Activated CD8-positive, alpha-beta T cell treated with anti-CD3 and anti-CD28 coated beads for 36 hours (primary cell): ENCODE measurements around the gene CBX7. TPM values are rescaled to one million over a fixed set of nuclear protein-coding genes. Genes with fewer than 3 reads are reported as not detected.

Experiments used
- ATAC-seq: fragments of 200-7000 bp; cut with Tn5 transposase; one replicate; pipeline ENCODE4 v1.10.0; 2021; ENCODE audit warnings: mild to moderate bottlenecking, moderate library complexity
- CTCF ChIA-PET: fragments of 350-600 bp; sonication (Branson Sonifier 250); formaldehyde crosslinking; loops from one replicate; lab custom pipeline; 2021; ENCODE audit warnings: antibody characterized with exemption; lab: Charles Lee
- POLR2A ChIA-PET: fragments of 350-600 bp; sonication (Branson Sonifier 250); formaldehyde crosslinking; loops from one replicate; lab custom pipeline; 2021; ENCODE audit warnings: antibody characterized with exemption; lab: Charles Lee
- DNase-seq: peaks from one replicate; pipeline ENCODE4 v3.0.0-alpha.2; 2020
- H3K27ac Mint-ChIP-seq: one replicate; pipeline ENCODE4 v1.8.0; 2021; ENCODE audit warnings: mild to moderate bottlenecking, mixed read lengths
- H3K27me3 Mint-ChIP-seq: one replicate; pipeline ENCODE4 v1.8.0; 2021; ENCODE audit warnings: mixed read lengths
- H3K36me3 Mint-ChIP-seq: one replicate; pipeline ENCODE4 v1.8.0; 2021; ENCODE audit warnings: low read depth, mixed read lengths
- H3K4me1 Mint-ChIP-seq: one replicate; pipeline ENCODE4 v1.8.0; 2021; ENCODE audit warnings: low read depth, mixed read lengths
- H3K4me3 Mint-ChIP-seq: one replicate; pipeline ENCODE4 v1.8.0; 2021; ENCODE audit warnings: mild to moderate bottlenecking, moderate library complexity, mixed read lengths
- H3K9me3 Mint-ChIP-seq: one replicate; pipeline ENCODE4 v1.8.0; 2021; ENCODE audit warnings: mixed read lengths
- CTCF ChIP-seq: fragments of 200-600 bp; IDR thresholded peaks from one replicate; pipeline ENCODE4 v1.8.0; 2022; ENCODE audit warnings: antibody characterized with exemption, mild to moderate bottlenecking
- intact Hi-C: fragments of 100-400 bp; cut with micrococcal nuclease; formaldehyde crosslinking; loops from one replicate; pipeline ENCODE4 v1.10.0; 2022
- total RNA-seq, 2 experiments: library from RNA; stranded (reverse); gene quantifications; one replicate each; pipeline ENCODE4 v1.2.3, GENCODE V29; 2021

Gene CBX7
- total RNA-seq, 2 experiments from 2014 or later = 23.6 to 25.0 TPM

DNA sequence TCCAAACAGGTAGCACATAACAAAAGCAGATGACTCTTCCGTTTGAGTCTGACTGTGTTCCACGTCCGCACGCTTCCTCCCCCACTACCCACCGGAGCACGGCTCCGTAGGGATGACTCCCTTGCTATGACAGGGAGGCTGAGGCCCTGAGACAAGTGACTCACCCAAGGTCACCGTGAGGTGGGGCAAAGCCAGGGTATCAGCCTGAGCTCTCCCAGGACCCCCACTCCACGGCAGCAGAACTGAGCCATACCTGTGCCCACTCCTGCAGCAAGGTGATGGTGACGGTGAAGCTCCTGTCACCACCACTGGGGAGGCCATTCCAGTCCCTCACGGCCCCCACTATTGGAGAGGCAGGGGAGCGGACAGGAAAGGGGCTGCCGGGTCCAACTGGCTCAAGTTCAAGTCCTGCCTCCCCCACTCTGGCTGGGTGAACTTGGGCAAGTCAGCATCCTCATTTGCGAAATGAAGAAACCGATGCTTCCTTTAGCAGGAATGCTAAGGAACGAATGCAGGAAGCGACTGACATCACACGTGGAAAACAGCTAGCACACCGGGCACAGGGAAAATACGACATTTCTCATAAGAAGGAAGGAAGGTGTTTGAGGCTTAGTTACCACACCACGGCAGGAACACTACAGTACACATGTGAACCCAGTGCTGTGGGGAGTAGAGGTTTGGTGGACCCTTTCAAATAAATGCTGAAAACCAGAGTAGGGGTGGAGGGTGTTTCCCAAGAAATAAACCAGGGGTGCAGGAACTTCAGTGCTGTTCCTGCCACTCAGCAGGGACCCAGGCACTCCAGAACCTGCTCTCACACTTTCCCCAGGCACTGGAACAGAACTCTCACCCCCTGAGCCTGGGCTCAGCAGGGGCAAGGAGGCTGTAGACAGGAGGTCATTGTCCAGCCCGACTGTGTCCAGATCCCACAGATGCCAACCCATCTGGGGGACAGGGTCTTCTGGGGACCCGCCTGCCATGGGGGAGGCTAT is 32.4 kb upstream of the CBX7 start:
- no peak overlapping the region for H3K27ac Mint-ChIP-seq
- no peaks in the 10 kb centered on the region for H3K9me3 Mint-ChIP-seq
- DNase-seq = no peak
- intact Hi-C loops = no loop called here
- ChIA-PET POLR2A (interaction anchor here (1.8 kb wide), 1 partner anchor 134 kb away, joined by 4 read pairs; the partner anchor contains the start of gene RPL3), CTCF (interaction anchor here (1.6 kb wide), 1 partner anchor 14 kb away, joined by 7 read pairs; no protein-coding TSS in a partner anchor)
- no peaks in the 10 kb centered on the region for H3K36me3 Mint-ChIP-seq
- no peak for TF ChIP-seq CTCF
- no peak for ATAC-seq
- no peaks in the 10 kb centered on the region for H3K4me1 Mint-ChIP-seq
- H3K4me3 Mint-ChIP-seq = no peak overlapping the region
- H3K27me3 Mint-ChIP-seq = no peaks in the 10 kb centered on the region

GRCh38 chr22:39183991-39184585 is 31.6 kb upstream of the CBX7 start:
- Mint-ChIP-seq H3K27me3 (no peaks in the 10 kb centered on the region), H3K36me3 (no peaks in the 10 kb centered on the region), H3K4me3 (no peak overlapping the region), H3K9me3 (no peaks in the 10 kb centered on the region), H3K4me1 (no peaks in the 10 kb centered on the region), H3K27ac (no peak overlapping the region)
- ATAC-seq (no peak), DNase-seq (no peak)
- ChIA-PET POLR2A (interaction anchor here (1.8 kb wide), 1 partner anchor 135 kb away, joined by 4 read pairs; the partner anchor contains the start of gene RPL3), CTCF (interaction anchor here (3.0 kb wide), 1 partner anchor 13 kb away, joined by 20 read pairs; no protein-coding TSS in a partner anchor)
- no peak for TF ChIP-seq CTCF
- intact Hi-C loops = no loop called here

DNA sequence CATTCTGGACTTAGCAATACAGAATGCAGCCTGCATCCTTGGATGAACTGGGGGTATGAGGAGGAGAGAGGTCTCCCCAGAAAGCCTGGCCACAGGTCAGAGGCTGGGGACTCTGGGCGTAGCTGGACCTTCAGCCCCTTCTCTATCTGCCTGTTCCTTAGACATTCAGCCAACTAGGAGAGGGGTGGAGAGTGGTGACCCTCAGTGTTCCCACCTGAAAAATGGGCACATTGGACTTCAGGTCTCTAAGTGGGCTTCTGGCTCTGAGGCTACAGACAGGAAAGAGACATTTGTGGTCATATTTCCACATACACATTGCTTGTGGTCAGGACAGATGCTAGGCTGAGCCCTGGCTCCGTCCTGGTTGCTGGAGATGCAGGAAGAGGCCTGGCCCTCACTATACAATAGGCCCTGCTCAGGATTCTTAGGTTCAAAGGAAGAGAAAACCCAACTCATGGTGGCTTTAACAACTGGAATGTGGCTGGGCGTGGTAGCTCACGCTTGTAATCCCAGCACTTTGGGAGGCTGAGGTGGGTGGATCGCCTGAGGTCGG is 30.1 kb upstream of the CBX7 start:
- H3K4me1 Mint-ChIP-seq = peaks cover 8% of the 10 kb centered on the region
- POLR2A ChIA-PET = interaction anchor here (0.6 to 1.2 kb wide), 2 partner anchors 136 to 1549 kb away, joined by 3 read pairs; no protein-coding TSS in a partner anchor
- ATAC-seq = no peak

GRCh38 chr22:39181778-39182177 is 29.3 kb upstream of the CBX7 start:
- DNase-seq = no peak
- Mint-ChIP-seq H3K4me1 (peaks cover 11% of the 10 kb centered on the region), H3K27ac (no peak overlapping the region), H3K4me3 (no peak overlapping the region), H3K36me3 (no peaks in the 10 kb centered on the region), H3K27me3 (no peaks in the 10 kb centered on the region), H3K9me3 (no peaks in the 10 kb centered on the region)
- ATAC-seq = no peak
- no peak for TF ChIP-seq CTCF
- intact Hi-C loops = no loop called here
- CTCF ChIA-PET = interaction anchor here (0.9 to 3.0 kb wide), 2 partner anchors 11 to 129 kb away, joined by 3 to 20 read pairs; no protein-coding TSS in a partner anchor
- POLR2A ChIA-PET = interaction anchor here (1.2 kb wide), 1 partner anchor 137 kb away, joined by 3 read pairs; no protein-coding TSS in a partner anchor

More for the DNA sequence above, 30.1 kb upstream of the CBX7 start:
- no peak overlapping the region for H3K27ac Mint-ChIP-seq
- CTCF ChIA-PET = interaction anchor here (0.9 to 3.0 kb wide), 3 partner anchors 12 to 129 kb away, joined by 3 to 20 read pairs (median 3); no protein-coding TSS in a partner anchor
- H3K9me3 Mint-ChIP-seq = no peaks in the 10 kb centered on the region
- TF ChIP-seq CTCF = no peak
- H3K4me3 Mint-ChIP-seq = no peak overlapping the region
- no peaks in the 10 kb centered on the region for H3K27me3 Mint-ChIP-seq
- H3K36me3 Mint-ChIP-seq = no peaks in the 10 kb centered on the region
- DNase-seq = no peak
- intact Hi-C loops = no loop called here
